H1 (cell line): ENCODE data around the gene HS3ST5.

Experiments used
- ASH2L ChIP-seq: fragments of 200-600, 300-600 bp; sonication (generic); IDR thresholded peaks from one replicate; pipeline ENCODE4 v1.7.1; 2017; ENCODE audit warnings: low read length
- BACH1 ChIP-seq: IDR thresholded peaks from 2 replicates; pipeline ENCODE4 v1.6.1; 2012; ENCODE audit warnings: low read length, improper control_type of control experiment
- BCL11A ChIP-seq, 2 experiments: IDR thresholded peaks; one replicate each; pipeline ENCODE4 v1.6.1; 2011; ENCODE audit warnings: low read depth in 2 of 2, low read length in 2 of 2, mild to moderate bottlenecking in 2 of 2
- CEBPB ChIP-seq: IDR thresholded peaks from 2 replicates; pipeline ENCODE4 v1.6.1; 2012; ENCODE audit warnings: low read depth, low read length
- EP300 ChIP-seq, 2 experiments: IDR thresholded peaks; 1 replicate in 1 of 2; 2 replicates in 1 of 2; pipeline ENCODE4 v1.6.1; 2011 to 2012; ENCODE audit warnings: low read depth in 2 of 2, low read length in 2 of 2, mild to moderate bottlenecking in 2 of 2, borderline replicate concordance in 1 of 2, inconsistent platforms in 1 of 2, moderate library complexity in 1 of 2
- GTF2F1 ChIP-seq: IDR thresholded peaks from 2 replicates; pipeline ENCODE4 v1.6.1; 2012; ENCODE audit warnings: low read depth, low read length, improper control_type of control experiment, borderline replicate concordance
- POLR2A ChIP-seq, 2 experiments: IDR thresholded peaks; 1 replicate in 1 of 2; 2 replicates in 1 of 2; pipeline ENCODE4 v1.6.1; 2011; ENCODE audit warnings: low read depth in 2 of 2, low read length in 2 of 2, mild to moderate bottlenecking in 2 of 2; ENCODE audit errors: control extremely low read depth in 1 of 2
- RFX5 ChIP-seq: IDR thresholded peaks from 2 replicates; pipeline ENCODE4 v1.6.1; 2011; ENCODE audit warnings: low read depth, low read length, improper control_type of control experiment, borderline replicate concordance
- SP1 ChIP-seq: IDR thresholded peaks from 2 replicates; pipeline ENCODE4 v1.6.1; 2011; ENCODE audit warnings: low read depth, low read length
- SRF ChIP-seq: IDR thresholded peaks from 2 replicates; pipeline ENCODE4 v1.6.1; 2011; ENCODE audit warnings: mild to moderate bottlenecking, low read depth, low read length, moderate library complexity
- TAF1 ChIP-seq: IDR thresholded peaks from 2 replicates; pipeline ENCODE4 v1.6.1; 2011; ENCODE audit warnings: mild to moderate bottlenecking, low read depth, low read length
- TEAD4 ChIP-seq: IDR thresholded peaks from 2 replicates; pipeline ENCODE4 v1.6.1; 2012; ENCODE audit warnings: low read depth, low read length, inconsistent platforms, mixed read lengths
- TF ChIP-seq, protein P1 (sequence below), 3 experiments: IDR thresholded peaks; 1 replicate in 2 of 3; 2 replicates in 1 of 3; pipeline versions ENCODE4 v1.5.1 to v1.6.1; 2011; ENCODE audit warnings: low read length in 3 of 3, mild to moderate bottlenecking in 3 of 3, inconsistent platforms in 2 of 3, low read depth in 1 of 3, moderate library complexity in 1 of 3; ENCODE audit not compliant: insufficient read depth in 1 of 3; ENCODE audit errors: control extremely low read depth in 1 of 3
- TF ChIP-seq, protein P2 (sequence below): IDR thresholded peaks from 2 replicates; pipeline ENCODE4 v1.6.1; 2012; ENCODE audit warnings: inconsistent platforms

DNA sequence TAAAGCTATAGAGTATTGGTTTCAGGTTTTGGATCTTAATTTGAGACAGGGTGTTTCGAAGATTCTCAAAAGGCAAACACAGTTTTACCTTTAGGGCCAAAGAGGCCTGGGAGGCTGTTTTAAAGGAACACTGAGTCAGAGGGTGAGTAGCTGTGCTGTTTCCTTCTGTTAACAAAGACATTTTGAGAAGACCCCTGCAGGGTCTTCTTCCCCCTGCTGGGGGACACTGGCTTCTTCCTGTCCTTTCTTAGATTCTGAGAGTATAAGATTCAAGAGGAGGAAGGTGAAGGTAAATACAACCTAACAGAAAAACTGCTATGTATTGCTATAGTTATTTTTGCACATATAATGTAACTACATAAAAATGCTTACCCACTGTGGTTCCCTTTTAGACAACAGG lies 19.0 kb downstream of the HS3ST5 start:
- no peak for TF ChIP-seq BACH1
- no peak for TF ChIP-seq RFX5
- no peak for TF ChIP-seq POLR2A (IDR thresholded peaks at IDR 0.05; ENCODE audit: control extremely low read depth in 1 of 2, low read depth in 2 of 2, low read length in 2 of 2)
- TF ChIP-seq, protein P1, sequence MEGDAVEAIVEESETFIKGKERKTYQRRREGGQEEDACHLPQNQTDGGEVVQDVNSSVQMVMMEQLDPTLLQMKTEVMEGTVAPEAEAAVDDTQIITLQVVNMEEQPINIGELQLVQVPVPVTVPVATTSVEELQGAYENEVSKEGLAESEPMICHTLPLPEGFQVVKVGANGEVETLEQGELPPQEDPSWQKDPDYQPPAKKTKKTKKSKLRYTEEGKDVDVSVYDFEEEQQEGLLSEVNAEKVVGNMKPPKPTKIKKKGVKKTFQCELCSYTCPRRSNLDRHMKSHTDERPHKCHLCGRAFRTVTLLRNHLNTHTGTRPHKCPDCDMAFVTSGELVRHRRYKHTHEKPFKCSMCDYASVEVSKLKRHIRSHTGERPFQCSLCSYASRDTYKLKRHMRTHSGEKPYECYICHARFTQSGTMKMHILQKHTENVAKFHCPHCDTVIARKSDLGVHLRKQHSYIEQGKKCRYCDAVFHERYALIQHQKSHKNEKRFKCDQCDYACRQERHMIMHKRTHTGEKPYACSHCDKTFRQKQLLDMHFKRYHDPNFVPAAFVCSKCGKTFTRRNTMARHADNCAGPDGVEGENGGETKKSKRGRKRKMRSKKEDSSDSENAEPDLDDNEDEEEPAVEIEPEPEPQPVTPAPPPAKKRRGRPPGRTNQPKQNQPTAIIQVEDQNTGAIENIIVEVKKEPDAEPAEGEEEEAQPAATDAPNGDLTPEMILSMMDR (IDR thresholded peaks at IDR 0.05; ENCODE audit: control extremely low read depth in 1 of 3, insufficient read depth in 1 of 3, low read depth in 1 of 3, low read length in 3 of 3), result no peak
- no peak for TF ChIP-seq GTF2F1
- no peak for TF ChIP-seq BCL11A (IDR thresholded peaks at IDR 0.05; ENCODE audit: low read depth in 2 of 2, low read length in 2 of 2)
- TF ChIP-seq SP1, result no peak
- no peak for TF ChIP-seq CEBPB
- TF ChIP-seq, protein P2, sequence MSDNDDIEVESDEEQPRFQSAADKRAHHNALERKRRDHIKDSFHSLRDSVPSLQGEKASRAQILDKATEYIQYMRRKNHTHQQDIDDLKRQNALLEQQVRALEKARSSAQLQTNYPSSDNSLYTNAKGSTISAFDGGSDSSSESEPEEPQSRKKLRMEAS, result no peak
- TF ChIP-seq SRF, result no peak
- no peak for TF ChIP-seq EP300 (IDR thresholded peaks at IDR 0.05; ENCODE audit: borderline replicate concordance in 1 of 2, low read depth in 2 of 2, low read length in 2 of 2)
- TF ChIP-seq ASH2L, result no peak
- no peak for TF ChIP-seq TAF1
- no peak for TF ChIP-seq TEAD4
